Epithelial cell of umbilical artery (primary cell): ENCODE data around the gene IVNS1ABP. TPM values are rescaled to one million over a fixed set of nuclear protein-coding genes. Genes with fewer than 3 reads are reported as not detected.

Experiments
- total RNA-seq: library from RNA; depleted of rRNA; stranded (reverse); fragments of >200 nt; gene quantifications from 2 replicates; pipeline ENCODE4 v1.2.3, GENCODE V29; 2014

Gene IVNS1ABP
- total RNA-seq: 79.0 and 92.6 TPM in 2 replicates

GRCh38 chr1:185317034-185317885, at the start of gene IVNS1ABP:
Gene IVNS1ABP (minus strand): TSS chr1:185317243. CDS start chr1:185309493, 7,750 bp downstream.

Other genes starting within 250 kb of the IVNS1ABP start
- 15.3 and 22.6 TPM in 2 replicates for gene TRMT1L, start 160.3 kb downstream of the IVNS1ABP start, total RNA-seq
- 2.9 and 6.1 TPM in 2 replicates for gene SWT1, start 160.1 kb downstream of the IVNS1ABP start, total RNA-seq